Stimulated activated CD4-positive, alpha-beta T cell treated with anti-CD3 and anti-CD28 coated beads, TNF-alpha, amount 100 ng/mL, for 24 hours (primary cell): ENCODE results near the gene VPS37B.
A peak's percentile ranks its signal among the peaks of the same experiment; 100 is the strongest.
"Not testable (repeated sequence)": the region's sequence is repeated elsewhere in the genome, so short reads cannot be mapped to it uniquely, and the experiment has no call there.

Source experiments
- DNase-seq, 3 experiments: peaks; one replicate each; pipeline ENCODE4 v3.0.0-alpha.2; 2020; ENCODE audit warnings: low read depth in 3 of 3

Gene VPS37B

GRCh38 chr12:122882908-122883558 is 12.9 kb downstream of the VPS37B start:
- DNase-seq, result no peak

- no peak for DNase-seq
Observed at GRCh38 chr12:122880668-122881067, 15.3 kb downstream of the VPS37B start.

GRCh38 chr12:122880155-122880667 is 15.7 kb downstream of the VPS37B start:
- DNase-seq, result no peak

- no peak for DNase-seq
Observed at GRCh38 chr12:122878780-122879612, 16.9 kb downstream of the VPS37B start.

- DNase-seq, result no peak
Observed at GRCh38 chr12:122876731-122877130, 19.2 kb downstream of the VPS37B start.

- DNase-seq, result not testable (repeated sequence)
Observed at GRCh38 chr12:122876281-122876680, 19.6 kb downstream of the VPS37B start.

GRCh38 chr12:122875590-122876220 is 20.2 kb downstream of the VPS37B start:
- no peak for DNase-seq

- peak in 2 of 3 experiments; percentile 23 to 61 for DNase-seq
Observed at GRCh38 chr12:122874081-122874480, 21.8 kb downstream of the VPS37B start.

- DNase-seq, result no peak
Observed at GRCh38 chr12:122873540-122873939, 22.4 kb downstream of the VPS37B start.

- no peak for DNase-seq
Observed at GRCh38 chr12:122872815-122873361, 23.0 kb downstream of the VPS37B start.

GRCh38 chr12:122871851-122872780 is 23.8 kb downstream of the VPS37B start:
- peak in 2 of 3 experiments; percentile 43 to 67 for DNase-seq

- DNase-seq, result no peak
Observed at GRCh38 chr12:122870867-122871664, 24.9 kb downstream of the VPS37B start.

- DNase-seq, result no peak
Observed at GRCh38 chr12:122870163-122870842, 25.6 kb downstream of the VPS37B start.

GRCh38 chr12:122869207-122869973 is 26.5 kb downstream of the VPS37B start:
- no peak for DNase-seq

- no peak for DNase-seq
Observed at GRCh38 chr12:122868471-122869177, 27.3 kb downstream of the VPS37B start.

- no peak for DNase-seq
Observed at GRCh38 chr12:122867691-122868461, 28.0 kb downstream of the VPS37B start.

- DNase-seq, result no peak
Observed at GRCh38 chr12:122866950-122867607, 28.8 kb downstream of the VPS37B start.
